GM21515 (cell line): ENCODE measurements around the gene RBM47.
"Not testable (repeated sequence)": the region's sequence is repeated elsewhere in the genome, so short reads cannot be mapped to it uniquely, and the experiment has no call there.

Experiments
- ATAC-seq: cut with Tn5 transposase; IDR thresholded peaks from one replicate; pipeline ENCODE4 v1.9.1; 2021; ENCODE audit not compliant: unreplicated experiment

The RBM47 gene

GRCh38 chr4:40629401-40630334 lies at the start of gene RBM47:
RBM47 (minus strand) TSS chr4:40629864; CDS start chr4:40438893, 190,971 bp downstream.
- peak; percentile 44 for ATAC-seq

- ATAC-seq: no peak
These were observed 48.8 kb upstream of the RBM47 start for GRCh38 chr4:40678421-40678820.

GRCh38 chr4:40675166-40675565 lies 45.5 kb upstream of the RBM47 start:
- ATAC-seq: no peak

DNA sequence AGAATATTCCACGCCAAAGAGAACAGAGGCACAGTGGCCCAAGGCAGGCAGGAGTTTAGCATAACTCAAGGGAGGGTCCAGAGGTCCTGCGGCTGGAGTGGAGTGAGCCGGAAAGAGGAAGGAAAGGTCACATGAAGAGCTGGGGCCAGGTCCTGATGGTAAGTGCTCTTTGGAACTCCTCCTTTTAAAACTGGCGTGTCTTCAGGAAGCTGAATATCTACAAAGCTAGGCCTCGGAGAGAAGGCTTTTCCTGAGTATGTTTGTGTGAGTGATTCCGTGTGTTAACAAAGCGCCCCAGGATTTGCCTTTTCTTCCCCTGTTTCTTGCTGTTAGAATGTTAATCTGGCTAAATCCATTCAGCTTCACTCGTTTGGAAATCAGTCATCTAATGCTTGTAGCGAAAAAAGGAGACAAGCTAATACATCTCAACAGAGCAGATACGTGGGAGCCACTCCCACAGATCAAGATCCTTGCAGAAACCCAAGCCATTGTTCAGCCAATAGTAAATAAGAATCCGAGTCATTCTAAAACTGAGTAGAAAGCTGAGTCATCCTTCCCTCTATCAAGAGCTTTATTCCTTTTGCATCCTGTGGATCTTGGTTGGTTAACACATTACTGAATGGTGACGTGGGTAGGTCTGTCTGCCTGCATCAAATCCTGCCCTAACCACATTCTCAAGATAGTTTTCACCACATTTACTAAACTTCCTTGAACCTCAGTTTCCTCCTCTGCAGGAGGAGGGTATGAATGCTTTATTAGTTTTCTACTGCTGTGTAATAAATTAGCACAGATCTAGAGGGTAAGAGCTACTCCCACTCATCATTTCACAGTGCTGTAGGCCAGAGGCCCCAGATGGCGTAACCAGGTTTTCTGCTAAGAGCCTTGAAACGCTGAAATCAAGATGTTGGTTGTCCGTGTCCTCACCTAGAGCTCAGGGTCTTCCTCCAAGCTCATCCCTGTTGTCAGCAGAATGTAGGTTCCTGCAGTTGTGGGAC lies 43.2 kb upstream of the RBM47 start:
- peak; percentile 62 for ATAC-seq

DNA sequence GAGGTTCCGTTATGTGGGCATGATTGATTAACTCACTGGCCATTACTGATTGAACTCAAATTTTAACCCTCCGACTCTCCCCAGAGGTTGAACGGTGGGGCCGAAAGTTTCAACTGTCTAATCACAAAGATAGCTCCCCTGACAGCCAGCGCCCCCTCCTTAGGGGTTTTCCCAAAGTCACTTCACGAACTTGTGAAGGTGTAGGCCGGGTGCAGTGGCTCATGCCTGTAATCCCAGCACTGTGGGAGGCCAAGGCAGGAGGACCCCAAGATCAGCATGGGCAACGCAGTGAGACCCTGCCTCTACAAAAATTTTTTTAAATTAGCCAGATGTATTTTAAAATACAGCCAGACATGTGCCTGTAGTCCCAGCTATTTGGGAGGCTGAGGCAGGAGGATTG lies 39.8 kb upstream of the RBM47 start:
- ATAC-seq: no peak

DNA sequence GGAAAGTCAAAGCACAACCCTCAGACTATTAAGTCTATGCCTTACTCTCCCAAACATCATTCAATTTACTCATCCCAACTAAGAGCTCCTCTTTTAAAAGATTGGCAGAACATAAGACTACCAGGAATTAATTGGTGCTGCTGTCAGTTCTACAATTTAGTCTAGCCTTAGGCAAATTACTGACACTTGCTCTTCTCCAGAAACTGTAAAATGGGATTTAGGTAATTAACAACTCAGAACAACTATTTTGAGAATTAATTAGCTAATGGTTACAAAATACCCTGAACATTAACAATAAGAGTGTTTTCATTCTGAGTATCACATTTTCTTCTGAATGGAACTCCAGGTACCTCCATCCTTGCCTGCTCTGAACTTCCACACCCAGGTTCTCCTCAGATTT lies 36.2 kb upstream of the RBM47 start:
- ATAC-seq: no peak

DNA sequence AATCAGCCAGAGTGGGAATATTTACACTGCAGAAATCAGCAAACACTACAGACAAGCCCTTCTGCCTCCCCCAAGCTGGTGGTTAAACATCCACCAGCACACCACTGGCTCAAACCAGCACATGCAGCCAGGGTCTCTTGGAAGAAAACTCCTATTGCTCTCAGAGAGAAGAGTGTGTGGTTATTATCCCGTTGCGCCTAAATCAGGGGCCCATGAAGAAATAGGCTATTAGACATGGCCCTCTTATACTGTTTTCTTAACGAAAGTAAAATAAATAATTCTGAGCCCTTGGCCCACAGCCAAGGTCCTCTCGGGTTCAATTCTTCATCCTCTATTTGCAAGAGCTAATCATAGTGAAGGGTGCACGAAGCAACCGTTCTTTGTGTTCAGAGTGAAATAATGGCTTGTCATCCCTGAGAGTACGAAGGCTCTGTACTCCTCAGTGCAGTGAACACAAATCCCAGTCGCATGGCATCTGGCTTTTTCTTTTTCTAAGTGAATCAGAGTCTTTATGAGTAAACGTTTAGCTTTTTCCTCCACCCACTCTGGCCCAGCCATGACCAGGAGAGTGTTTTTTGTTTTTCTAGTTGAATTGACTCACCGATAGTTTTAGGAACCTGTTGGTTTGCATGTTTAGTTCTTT lies 33.4 kb upstream of the RBM47 start:
- peak; percentile 68 for ATAC-seq

DNA sequence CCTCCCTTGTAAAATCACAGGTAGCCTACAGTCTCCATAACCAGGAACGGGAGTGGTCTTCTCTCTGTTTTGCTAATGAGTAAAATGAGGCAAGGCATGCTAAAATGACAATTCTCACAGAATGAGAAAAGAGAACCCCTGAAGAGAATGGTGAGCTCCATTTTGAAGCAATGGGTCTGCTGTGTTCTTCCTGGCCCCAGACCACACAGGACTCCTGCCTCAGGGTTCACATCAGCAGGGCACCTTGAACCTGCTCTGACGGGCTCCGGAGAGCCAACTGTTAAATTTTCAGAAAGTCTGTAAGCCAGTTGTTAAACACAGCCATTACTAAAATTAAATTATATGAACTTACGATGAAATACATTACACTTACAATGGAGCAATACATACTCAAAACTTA lies 32.1 kb upstream of the RBM47 start:
- ATAC-seq: no peak

DNA sequence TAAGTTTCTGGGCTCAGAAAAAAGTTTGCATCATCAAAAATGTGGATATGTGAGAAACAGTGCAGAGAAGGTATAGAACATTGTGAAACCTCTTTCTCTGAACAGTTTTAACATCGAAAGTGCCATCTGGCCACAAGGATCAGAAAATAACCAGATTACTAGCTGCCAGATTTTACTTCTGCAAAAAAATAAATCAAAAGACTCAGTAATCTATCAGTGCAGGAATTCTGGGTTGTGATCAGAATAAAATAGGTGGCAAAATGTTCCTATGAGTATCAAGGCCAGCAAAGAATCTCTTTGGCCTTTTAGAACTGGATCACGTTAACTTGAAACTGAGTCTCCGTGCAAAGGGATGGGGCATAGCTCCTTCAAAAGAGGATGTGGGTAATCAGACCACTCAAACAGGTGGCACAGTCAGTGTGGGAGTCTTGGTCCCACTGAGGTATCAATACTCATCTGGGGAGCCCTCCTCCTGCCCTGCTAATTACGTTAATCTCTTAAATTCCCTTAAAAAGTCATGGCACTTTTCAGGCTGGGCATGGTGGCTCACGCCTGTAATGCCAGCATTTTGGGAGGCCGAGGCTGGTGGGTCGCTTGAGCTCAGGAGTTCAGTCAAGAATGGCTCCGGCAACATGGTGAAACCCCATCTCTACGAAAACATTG lies 26.7 kb upstream of the RBM47 start:
- peak; percentile 79 for ATAC-seq

- ATAC-seq: no peak
These were observed 21.6 kb upstream of the RBM47 start for GRCh38 chr4:40651280-40651679.

GRCh38 chr4:40649321-40649720 lies 19.7 kb upstream of the RBM47 start:
- no peak for ATAC-seq

GRCh38 chr4:40648742-40649281 lies 19.1 kb upstream of the RBM47 start:
- no peak for ATAC-seq

GRCh38 chr4:40648131-40648530 lies 18.5 kb upstream of the RBM47 start:
- ATAC-seq: no peak

GRCh38 chr4:40645586-40645985 lies 15.9 kb upstream of the RBM47 start:
- no peak for ATAC-seq

- ATAC-seq: no peak
These were observed 2.4 kb upstream of the RBM47 start for GRCh38 chr4:40632080-40632479.

DNA sequence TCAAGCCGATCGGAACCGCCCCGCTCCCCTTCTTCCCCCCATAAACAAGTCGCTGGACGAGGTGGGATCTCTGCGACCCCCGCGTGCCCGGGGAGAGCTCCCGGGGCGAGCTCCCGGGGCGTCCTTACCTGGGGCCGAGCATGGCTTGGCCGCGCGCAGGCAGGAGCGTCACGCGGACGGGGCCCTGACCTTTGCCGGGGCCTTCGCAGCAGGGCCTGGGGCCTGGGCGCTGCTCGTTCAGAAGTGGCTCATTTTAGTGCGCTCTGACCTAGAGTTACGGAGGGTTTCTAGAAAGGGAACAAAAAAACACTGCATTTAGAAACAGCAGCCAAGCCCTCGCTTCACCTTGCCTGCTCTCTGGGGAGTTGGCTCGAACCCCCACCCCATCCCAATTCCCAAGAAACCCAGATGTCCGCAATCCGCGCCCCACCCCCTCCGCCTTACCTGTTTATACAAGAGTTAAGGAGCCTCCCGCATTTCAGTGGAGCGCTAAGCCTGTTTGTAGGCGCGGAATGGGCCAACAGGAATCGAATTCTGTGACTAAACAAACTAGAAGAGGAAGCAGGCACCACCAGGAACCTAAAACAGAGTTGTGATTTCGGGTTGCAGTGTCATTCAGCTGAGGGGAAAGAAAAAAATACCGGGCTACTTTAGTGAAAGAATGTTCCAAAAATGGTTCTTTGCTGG lies 814 bp upstream of the RBM47 start:
- ATAC-seq: peak; percentile 50

- no peak for ATAC-seq
These were observed 776 bp downstream of the RBM47 start for GRCh38 chr4:40628888-40629287.

DNA sequence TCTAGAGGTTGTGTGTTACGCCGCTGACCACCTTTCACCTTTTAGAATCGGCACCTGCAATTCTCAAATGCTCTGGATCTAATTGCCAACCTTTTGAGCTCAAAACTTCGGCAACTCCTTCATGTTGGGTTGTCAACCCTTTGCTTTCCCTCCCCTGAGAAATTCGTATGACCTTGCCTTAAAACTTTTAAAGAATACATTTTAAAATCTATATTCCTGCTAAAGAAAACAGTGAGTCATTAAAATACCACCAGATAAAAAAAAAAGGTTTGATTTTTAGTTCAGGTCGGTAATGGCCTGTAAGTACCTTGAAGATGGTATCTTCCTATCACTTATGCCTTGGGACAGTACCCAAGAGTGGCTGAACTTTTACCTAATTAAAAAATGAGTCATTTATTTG lies 1.3 kb downstream of the RBM47 start:
- not testable (repeated sequence) for ATAC-seq

DNA sequence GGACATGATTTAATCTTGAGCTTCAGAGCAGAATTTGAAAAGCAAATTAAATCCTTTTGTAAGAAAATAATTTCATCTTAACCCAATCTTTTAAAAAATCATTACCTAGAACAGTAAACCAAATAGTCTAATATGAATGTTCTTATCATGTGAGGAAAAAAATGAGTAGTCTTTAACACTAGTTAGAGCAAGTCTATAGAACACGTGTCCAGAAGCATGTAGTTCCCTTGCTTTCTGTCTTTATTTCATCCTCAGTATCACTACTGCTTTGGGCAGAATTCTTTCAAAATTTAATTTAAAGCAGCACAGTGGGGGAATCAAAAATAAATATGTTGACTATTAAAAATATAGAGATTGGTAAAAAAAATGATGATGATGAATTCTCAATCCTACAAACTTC lies 2.1 kb downstream of the RBM47 start:
- ATAC-seq: no peak
